H1 (cell line): ENCODE measurements around the gene CEACAM5.

Source experiments
- CEBPB ChIP-seq: IDR thresholded peaks from 2 replicates; pipeline ENCODE4 v1.6.1; 2012; ENCODE audit warnings: low read depth, low read length
- GTF2F1 ChIP-seq: IDR thresholded peaks from 2 replicates; pipeline ENCODE4 v1.6.1; 2012; ENCODE audit warnings: low read depth, low read length, improper control_type of control experiment, borderline replicate concordance
- KDM1A ChIP-seq: fragments of 200-600, 300-600 bp; sonication (generic); IDR thresholded peaks from 2 replicates; pipeline ENCODE4 v1.7.1; 2016; ENCODE audit warnings: mild to moderate bottlenecking, low read length, borderline replicate concordance
- PHF8 ChIP-seq: fragments of 200-600 bp; sonication (generic); conservative IDR thresholded peaks from 2 replicates; pipeline ENCODE4 v1.7.1; 2012; ENCODE audit warnings: low read depth, mild to moderate bottlenecking, inconsistent platforms, low read length, moderate library complexity
- POLR2AphosphoS5 ChIP-seq: IDR thresholded peaks from 2 replicates; pipeline ENCODE4 v1.6.1; 2011; ENCODE audit warnings: low read depth, low read length
- RNF2 ChIP-seq: fragments of 200-900, 300-1000 bp; sonication (generic); IDR thresholded peaks from 2 replicates; pipeline ENCODE4 v1.7.1; 2016; ENCODE audit warnings: borderline replicate concordance, low read depth, mild to moderate bottlenecking, antibody characterized with exemption, low read length; ENCODE audit not compliant: poor library complexity, severe bottlenecking; ENCODE audit errors: missing control alignments
- SIN3A ChIP-seq, 2 experiments: IDR thresholded peaks in 1 of 2; conservative IDR thresholded peaks in 1 of 2; 2 replicates each; pipeline ENCODE4 v1.6.1; 2011 to 2012; ENCODE audit warnings: low read length in 2 of 2, improper control_type of control experiment in 1 of 2, low read depth in 1 of 2, mild to moderate bottlenecking in 1 of 2
- TAF1 ChIP-seq: IDR thresholded peaks from 2 replicates; pipeline ENCODE4 v1.6.1; 2011; ENCODE audit warnings: mild to moderate bottlenecking, low read depth, low read length
- TF ChIP-seq, protein P1 (sequence below), 3 experiments: IDR thresholded peaks; 1 replicate in 2 of 3; 2 replicates in 1 of 3; pipeline versions ENCODE4 v1.5.1 to v1.6.1; 2011; ENCODE audit warnings: low read length in 3 of 3, mild to moderate bottlenecking in 3 of 3, inconsistent platforms in 2 of 3, low read depth in 1 of 3, moderate library complexity in 1 of 3; ENCODE audit not compliant: insufficient read depth in 1 of 3; ENCODE audit errors: control extremely low read depth in 1 of 3

DNA sequence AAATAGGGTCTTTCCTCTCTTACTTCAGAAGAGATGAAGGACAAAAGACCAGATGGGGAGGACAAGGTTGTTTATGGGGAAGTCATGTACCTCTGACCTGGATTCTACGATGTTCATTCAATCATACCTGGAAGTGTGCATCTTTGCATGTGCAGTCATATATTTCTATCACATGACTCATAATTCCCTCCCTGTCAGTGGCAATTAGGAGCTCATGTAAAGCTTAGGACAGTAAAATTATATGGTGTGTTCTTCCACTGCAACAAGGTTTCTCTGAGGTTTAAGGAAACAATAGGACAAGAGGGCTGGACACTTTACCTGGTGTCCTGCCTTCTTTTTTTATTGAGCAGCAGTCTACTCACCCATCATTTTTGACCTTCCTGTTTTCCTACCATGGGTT, 40.1 kb upstream of the CEACAM5 start:
- TF ChIP-seq RNF2, result no peak
- no peak for TF ChIP-seq GTF2F1
- TF ChIP-seq KDM1A, result no peak
- no peak for TF ChIP-seq SIN3A (conservative IDR thresholded peaks at IDR 0.05 in 1 of 2, IDR thresholded peaks at IDR 0.05 in 1 of 2; ENCODE audit: low read depth in 1 of 2, low read length in 2 of 2)
- TF ChIP-seq CEBPB, result no peak
- no peak for TF ChIP-seq POLR2AphosphoS5
- TF ChIP-seq, protein P1, sequence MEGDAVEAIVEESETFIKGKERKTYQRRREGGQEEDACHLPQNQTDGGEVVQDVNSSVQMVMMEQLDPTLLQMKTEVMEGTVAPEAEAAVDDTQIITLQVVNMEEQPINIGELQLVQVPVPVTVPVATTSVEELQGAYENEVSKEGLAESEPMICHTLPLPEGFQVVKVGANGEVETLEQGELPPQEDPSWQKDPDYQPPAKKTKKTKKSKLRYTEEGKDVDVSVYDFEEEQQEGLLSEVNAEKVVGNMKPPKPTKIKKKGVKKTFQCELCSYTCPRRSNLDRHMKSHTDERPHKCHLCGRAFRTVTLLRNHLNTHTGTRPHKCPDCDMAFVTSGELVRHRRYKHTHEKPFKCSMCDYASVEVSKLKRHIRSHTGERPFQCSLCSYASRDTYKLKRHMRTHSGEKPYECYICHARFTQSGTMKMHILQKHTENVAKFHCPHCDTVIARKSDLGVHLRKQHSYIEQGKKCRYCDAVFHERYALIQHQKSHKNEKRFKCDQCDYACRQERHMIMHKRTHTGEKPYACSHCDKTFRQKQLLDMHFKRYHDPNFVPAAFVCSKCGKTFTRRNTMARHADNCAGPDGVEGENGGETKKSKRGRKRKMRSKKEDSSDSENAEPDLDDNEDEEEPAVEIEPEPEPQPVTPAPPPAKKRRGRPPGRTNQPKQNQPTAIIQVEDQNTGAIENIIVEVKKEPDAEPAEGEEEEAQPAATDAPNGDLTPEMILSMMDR (IDR thresholded peaks at IDR 0.05; ENCODE audit: control extremely low read depth in 1 of 3, insufficient read depth in 1 of 3, low read depth in 1 of 3, low read length in 3 of 3), result no peak
- no peak for TF ChIP-seq PHF8
- TF ChIP-seq TAF1, result no peak
